ENCODE data around the gene DCST2. TPM values are rescaled to one million over a fixed set of nuclear protein-coding genes. Genes with fewer than 3 reads are reported as not detected.

DCST2 gene
- total and polyA plus RNA-seq, 5 experiments from 2014 or later, result 0.83 to 1.1 TPM; not detected in 3

Small RNAs within 50 kb of the gene (microRNA-seq; reads per million reads assigned to microRNA genes)
- not detected for gene MIR4258 (ENCODE audit: borderline microRNAs expressed)

Other genes with a start within 250 kb of the DCST2 start
- gene KCNN3, start 163.5 kb downstream of the DCST2 start, total RNA-seq, result under 1 TPM in 1 of 2 experiments, not detected in 1; 0.08 TPM
- gene KCNN3, start 163.5 kb downstream of the DCST2 start, polyA plus RNA-seq, result not detected
- 10 to 100 TPM; 11.7 to 13.5 TPM for gene PMVK, start 97.1 kb downstream of the DCST2 start, total RNA-seq
- gene PMVK, start 97.1 kb downstream of the DCST2 start, polyA plus RNA-seq, result 10 to 100 TPM; 41.0 to 45.7 (median 45.1) TPM
- gene PBXIP1, start 77.7 kb downstream of the DCST2 start, total RNA-seq, result 100 to 1,000 TPM; 317 to 319 TPM
- gene PBXIP1, start 77.7 kb downstream of the DCST2 start, polyA plus RNA-seq, result 100 to 1,000 TPM; 182 to 239 (median 183) TPM
- 10 to 100 TPM; 55.6 to 57.3 TPM for gene PYGO2, start 72.0 kb downstream of the DCST2 start, total RNA-seq
- 10 to 100 TPM; 21.5 to 50.8 (median 35.8) TPM for gene PYGO2, start 72.0 kb downstream of the DCST2 start, polyA plus RNA-seq
- 10 to 100 TPM; 60.7 to 68.5 TPM for gene SHC1, start 63.0 kb downstream of the DCST2 start, total RNA-seq
- gene SHC1, start 63.0 kb downstream of the DCST2 start, polyA plus RNA-seq, result 10 to 100 TPM; 22.6 to 27.4 (median 24.4) TPM
- 10 to 100 TPM; 11.1 to 11.7 TPM for gene CKS1B, start 59.1 kb downstream of the DCST2 start, total RNA-seq
- 10 to 100 TPM; 58.0 to 66.6 (median 63.0) TPM for gene CKS1B, start 59.1 kb downstream of the DCST2 start, polyA plus RNA-seq
- 10 to 100 TPM; 46.6 to 46.8 TPM for gene FLAD1, start 50.4 kb downstream of the DCST2 start, total RNA-seq
- gene FLAD1, start 50.4 kb downstream of the DCST2 start, polyA plus RNA-seq, result 10 to 100 TPM; 30.9 to 41.8 (median 31.9) TPM
- under 1 TPM; 0.77 to 0.91 TPM for gene LENEP, start 40.2 kb downstream of the DCST2 start, total RNA-seq
- not detected for gene LENEP, start 40.2 kb downstream of the DCST2 start, polyA plus RNA-seq
- gene ZBTB7B, start 31.0 kb downstream of the DCST2 start, total RNA-seq, result 10 to 100 TPM; 12.9 to 13.1 TPM
- under 1 TPM; 0.12 to 0.59 (median 0.46) TPM for gene ZBTB7B, start 31.0 kb downstream of the DCST2 start, polyA plus RNA-seq
- not detected for gene DCST1, start within 50 bp of the DCST2 start, total RNA-seq
- gene DCST1, start within 50 bp of the DCST2 start, polyA plus RNA-seq, result not detected
- gene ADAM15, start 17.5 kb upstream of the DCST2 start, total RNA-seq, result 10 to 100 TPM; 21.1 to 21.9 TPM
- 1 to 10 TPM; 2.8 to 4.5 (median 3.1) TPM for gene ADAM15, start 17.5 kb upstream of the DCST2 start, polyA plus RNA-seq
- gene EFNA4, start 30.0 kb upstream of the DCST2 start, total RNA-seq, result 1 to 10 TPM; 4.6 to 5.3 TPM
- gene EFNA4, start 30.0 kb upstream of the DCST2 start, polyA plus RNA-seq, result 1 to 10 TPM; 1.0 to 2.6 (median 1.1) TPM
- 1 to 10 TPM in 1 of 2 experiments, under 1 TPM in 1; 0.88 to 1.2 TPM for gene EFNA3, start 45.1 kb upstream of the DCST2 start, total RNA-seq
- 1 to 10 TPM in 1 of 3 donors, under 1 TPM in 2; 0.53 to 1.3 (median 0.56) TPM for gene EFNA3, start 45.1 kb upstream of the DCST2 start, polyA plus RNA-seq
- 1 to 10 TPM; 8.5 to 8.6 TPM for gene EFNA1, start 94.1 kb upstream of the DCST2 start, total RNA-seq
- 10 to 100 TPM in 1 of 3 donors, 1 to 10 TPM in 2; 2.9 to 12.0 (median 7.7) TPM for gene EFNA1, start 94.1 kb upstream of the DCST2 start, polyA plus RNA-seq
- 10 to 100 TPM; 26.7 to 26.9 TPM for gene SLC50A1, start 102.1 kb upstream of the DCST2 start, total RNA-seq
- gene SLC50A1, start 102.1 kb upstream of the DCST2 start, polyA plus RNA-seq, result 10 to 100 TPM; 50.3 to 72.7 (median 62.3) TPM
- gene DPM3, start 106.8 kb upstream of the DCST2 start, total RNA-seq, result 10 to 100 TPM; 45.2 to 59.8 TPM
- 100 to 1,000 TPM; 103 to 159 (median 159) TPM for gene DPM3, start 106.8 kb upstream of the DCST2 start, polyA plus RNA-seq
- gene KRTCAP2, start 139.5 kb upstream of the DCST2 start, total RNA-seq, result 100 to 1,000 TPM; 148 to 152 TPM
- gene KRTCAP2, start 139.5 kb upstream of the DCST2 start, polyA plus RNA-seq, result 100 to 1,000 TPM; 453 to 495 (median 490) TPM
- gene TRIM46, start 140.1 kb upstream of the DCST2 start, total RNA-seq, result 1 to 10 TPM; 4.0 to 4.1 TPM
- under 1 TPM; 0.40 to 0.92 (median 0.60) TPM for gene TRIM46, start 140.1 kb upstream of the DCST2 start, polyA plus RNA-seq
- 10 to 100 TPM; 36.8 to 37.9 TPM for gene THBS3, start 174.1 kb upstream of the DCST2 start, total RNA-seq
- 1 to 10 TPM; 1.2 to 3.8 (median 3.0) TPM for gene THBS3, start 174.1 kb upstream of the DCST2 start, polyA plus RNA-seq
- gene MTX1, start 174.9 kb upstream of the DCST2 start, total RNA-seq, result 10 to 100 TPM; 26.9 to 27.1 TPM
- gene MTX1, start 174.9 kb upstream of the DCST2 start, polyA plus RNA-seq, result 10 to 100 TPM; 45.8 to 50.7 (median 48.5) TPM
- gene ENTREP3, start 221.7 kb upstream of the DCST2 start, total RNA-seq, result 10 to 100 TPM; 10.7 to 13.5 TPM
- 1 to 10 TPM; 1.8 to 2.5 (median 2.3) TPM for gene ENTREP3, start 221.7 kb upstream of the DCST2 start, polyA plus RNA-seq
- gene SCAMP3, start 228.6 kb upstream of the DCST2 start, total RNA-seq, result 100 to 1,000 TPM in 1 of 2 experiments, 10 to 100 TPM in 1; 93.3 to 105 TPM
- gene SCAMP3, start 228.6 kb upstream of the DCST2 start, polyA plus RNA-seq, result 100 to 1,000 TPM; 124 to 189 (median 138) TPM
- 100 to 1,000 TPM; 115 to 134 TPM for gene CLK2, start 239.7 kb upstream of the DCST2 start, total RNA-seq
- 10 to 100 TPM; 11.3 to 22.6 (median 12.9) TPM for gene CLK2, start 239.7 kb upstream of the DCST2 start, polyA plus RNA-seq
- 1 to 10 TPM; 3.9 to 4.1 TPM for gene HCN3, start 243.7 kb upstream of the DCST2 start, total RNA-seq
- under 1 TPM in 2 of 3 donors, not detected in 1; 0.20 to 0.51 TPM for gene HCN3, start 243.7 kb upstream of the DCST2 start, polyA plus RNA-seq

All from naive thymus-derived CD8-positive, alpha-beta T cell (primary cell).